GM10266 (cell line): ENCODE measurements around the gene UCP1.
"Not testable (repeated sequence)": the region's sequence is repeated elsewhere in the genome, so short reads cannot be mapped to it uniquely, and the experiment has no call there.

Experiments used
- DNase-seq: peaks from one replicate; pipeline ENCODE4 v3.0.0; 2012; ENCODE audit errors: extremely low spot score
- TF ChIP-seq, protein P1 (sequence below): IDR thresholded peaks from 2 replicates; pipeline ENCODE4 v1.5.1; 2012; ENCODE audit warnings: mild to moderate bottlenecking, low read depth; ENCODE audit not compliant: control insufficient read depth, insufficient read depth; ENCODE audit errors: missing control alignments

Gene UCP1

DNA sequence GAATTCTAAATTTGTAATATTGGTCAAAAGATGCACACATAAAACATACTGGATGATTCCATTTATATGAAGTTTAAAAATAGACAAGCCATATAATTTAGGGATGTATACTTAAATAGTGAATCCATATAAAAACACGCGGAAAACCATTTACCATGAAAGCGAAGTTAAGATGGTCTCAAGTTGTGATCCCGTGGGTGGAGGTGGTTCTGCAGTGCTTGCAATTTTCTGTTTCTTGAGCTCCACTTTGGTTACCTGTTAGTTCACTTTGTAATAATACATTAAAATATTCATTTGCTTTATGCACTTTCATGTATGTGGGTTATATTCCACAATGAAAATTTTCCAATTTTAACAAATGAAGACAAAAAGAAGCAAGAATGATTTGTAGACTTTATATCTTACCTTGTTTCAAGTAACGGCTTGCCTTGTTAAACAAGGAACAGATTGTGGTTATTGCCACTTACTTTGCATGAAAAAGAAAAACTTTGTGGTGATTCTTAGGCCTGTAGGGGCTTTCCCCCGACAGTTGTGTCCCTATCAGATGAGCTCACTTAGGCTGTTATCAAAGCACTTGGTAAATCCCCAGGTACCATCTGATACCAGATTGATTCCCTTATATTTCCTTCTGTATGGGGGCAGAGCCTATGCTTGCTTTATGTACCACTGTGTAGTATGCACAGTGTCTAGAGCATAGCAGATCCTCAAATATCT is 12.2 kb downstream of the UCP1 start:
- TF ChIP-seq, protein P1, sequence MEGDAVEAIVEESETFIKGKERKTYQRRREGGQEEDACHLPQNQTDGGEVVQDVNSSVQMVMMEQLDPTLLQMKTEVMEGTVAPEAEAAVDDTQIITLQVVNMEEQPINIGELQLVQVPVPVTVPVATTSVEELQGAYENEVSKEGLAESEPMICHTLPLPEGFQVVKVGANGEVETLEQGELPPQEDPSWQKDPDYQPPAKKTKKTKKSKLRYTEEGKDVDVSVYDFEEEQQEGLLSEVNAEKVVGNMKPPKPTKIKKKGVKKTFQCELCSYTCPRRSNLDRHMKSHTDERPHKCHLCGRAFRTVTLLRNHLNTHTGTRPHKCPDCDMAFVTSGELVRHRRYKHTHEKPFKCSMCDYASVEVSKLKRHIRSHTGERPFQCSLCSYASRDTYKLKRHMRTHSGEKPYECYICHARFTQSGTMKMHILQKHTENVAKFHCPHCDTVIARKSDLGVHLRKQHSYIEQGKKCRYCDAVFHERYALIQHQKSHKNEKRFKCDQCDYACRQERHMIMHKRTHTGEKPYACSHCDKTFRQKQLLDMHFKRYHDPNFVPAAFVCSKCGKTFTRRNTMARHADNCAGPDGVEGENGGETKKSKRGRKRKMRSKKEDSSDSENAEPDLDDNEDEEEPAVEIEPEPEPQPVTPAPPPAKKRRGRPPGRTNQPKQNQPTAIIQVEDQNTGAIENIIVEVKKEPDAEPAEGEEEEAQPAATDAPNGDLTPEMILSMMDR = no peak
- peak; percentile 69 for DNase-seq

- TF ChIP-seq, protein P1 = no peak
- DNase-seq = no peak
Measured at GRCh38 chr4:140533951-140534480, 34.7 kb downstream of the UCP1 start.

DNA sequence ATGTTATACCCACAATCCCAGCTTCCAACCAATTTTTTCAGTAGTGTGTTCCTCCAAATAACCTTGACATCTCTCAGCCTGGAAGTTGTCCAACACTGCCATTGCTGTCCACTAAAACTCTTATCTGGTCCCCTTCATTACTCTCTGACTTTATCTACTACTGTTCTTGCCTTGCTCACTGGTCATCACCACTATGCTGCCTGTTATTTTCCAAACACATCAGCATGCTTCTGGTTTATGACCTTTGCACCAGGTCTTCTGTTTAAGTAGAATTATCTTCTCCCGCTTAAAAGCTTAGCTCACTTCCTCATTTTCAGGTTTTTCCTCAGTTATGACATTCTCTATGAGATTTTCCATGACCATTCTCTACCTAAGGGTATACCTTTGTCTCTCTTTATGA is 39.3 kb downstream of the UCP1 start:
- no peak for DNase-seq
- TF ChIP-seq, protein P1 = no peak

- TF ChIP-seq, protein P1 = peak; percentile 91
- peak; percentile 97 for DNase-seq
Measured at GRCh38 chr4:140523857-140524742, 44.7 kb downstream of the UCP1 start, which contains the start of gene ELMOD2. Gene ELMOD2, plus strand, starts transcription at chr4:140524168. Its CDS starts 1,261 bp downstream, at chr4:140525429.

GRCh38 chr4:140523370-140523856 is 45.3 kb downstream of the UCP1 start:
- peak; percentile 21 for DNase-seq
- TF ChIP-seq, protein P1 = no peak

DNA sequence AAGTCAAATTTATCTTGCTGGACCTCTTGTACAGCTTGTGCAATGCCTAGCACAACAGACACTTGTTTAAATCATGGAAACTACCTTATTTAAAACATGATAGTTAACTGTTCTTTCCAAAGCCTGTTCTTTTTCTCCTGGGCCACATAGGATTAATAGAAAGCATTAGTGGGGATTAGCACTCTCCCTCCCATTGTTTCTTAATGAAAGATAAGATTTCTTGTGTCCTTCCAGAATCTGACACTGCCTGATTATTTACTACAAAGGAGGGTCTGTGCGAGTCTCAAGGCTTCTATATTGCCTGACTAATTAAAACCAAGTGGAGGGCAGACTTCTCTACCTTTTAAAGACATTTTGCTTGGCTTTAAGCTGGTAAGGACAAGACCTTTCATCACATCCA is 53.3 kb downstream of the UCP1 start:
- TF ChIP-seq, protein P1 = no peak
- no peak for DNase-seq

DNA sequence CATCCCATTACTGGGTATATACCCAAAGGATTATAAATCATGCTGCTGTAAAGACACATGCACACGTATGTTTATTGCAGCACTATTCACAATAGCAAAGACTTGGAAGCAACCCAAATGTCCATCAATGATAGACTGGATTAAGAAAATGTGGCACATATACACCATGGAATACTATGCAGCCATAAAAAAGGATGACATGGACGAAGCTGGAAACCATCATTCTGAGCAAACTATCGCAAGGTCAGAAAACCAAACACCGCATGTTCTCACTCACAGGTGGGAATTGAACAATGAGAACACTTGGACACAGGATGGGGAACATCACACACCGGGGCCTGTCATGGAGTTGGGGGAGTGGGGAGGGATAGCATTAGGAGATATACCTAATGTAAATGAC is 55.0 kb downstream of the UCP1 start:
- not testable (repeated sequence) for DNase-seq
